K562 (cell line): ENCODE data around the gene ABCA1. TPM values are rescaled to one million over a fixed set of nuclear protein-coding genes. Genes with fewer than 3 reads are reported as not detected.

Source experiments
- ATAC-seq: fragments of 200-7000 bp; cut with Tn5 transposase; 3 replicates; pipeline ENCODE4 v1.9.1; 2020; ENCODE audit warnings: moderate library complexity
- BruUV-seq: library from RNA; stranded (reverse); fragments of 400-500 nt; replicated peaks from 2 replicates; lab custom pipeline; 2021; lab: Mats Ljungman, UMichigan
- CTCF ChIA-PET: fragments of 300-600 bp; formaldehyde crosslinking; extraction: SDS; loops from one replicate; lab custom pipeline; 2021; ENCODE audit warnings: low intra/inter-chr PET ratio; lab: Yijun Ruan, JAX
- POLR2A ChIA-PET: fragments of 300-600, 350-650 bp; sonication (Branson Sonifier 250); formaldehyde crosslinking; extraction: SDS; loops from one replicate; lab custom pipeline; 2021; ENCODE audit warnings: antibody characterized with exemption, inconsistent platforms; lab: Yijun Ruan, JAX
- DNase-seq, 4 experiments: peaks; one replicate each; pipeline versions ENCODE4 v3.0.0 to v3.0.0-alpha.2; 2011 to 2018; ENCODE audit warnings: low spot score in 3 of 4, mixed read lengths in 3 of 4; ENCODE audit errors: extremely low read depth in 1 of 4
- FAIRE-seq: peaks from 2 replicates; lab custom pipeline; 2011; peaks lifted over from hg19 to GRCh38; lab: Jason Lieb, UNC
- H2AFZ ChIP-seq: 2 replicates; pipeline ENCODE4 v1.6.0; 2011; ENCODE audit warnings: low read depth, low read length, control low read depth, inconsistent platforms
- H3K27ac ChIP-seq: fragments of 200-600 bp; 3 replicates; pipeline ENCODE4 v1.8.0; 2011; ENCODE audit warnings: low read depth, mild to moderate bottlenecking, control low read depth, inconsistent platforms, low read length, moderate library complexity, mixed read lengths; ENCODE audit errors: extremely low read depth
- H3K27me3 ChIP-seq, 2 experiments: fragments of 300-600 bp in 1 of 2; 2 replicates in 1 of 2; 3 replicates in 1 of 2; pipeline versions ENCODE4 v1.6.0 to v1.8.0; 2011; ENCODE audit warnings: inconsistent platforms in 2 of 2, low read length in 2 of 2, mild to moderate bottlenecking in 1 of 2, mixed read lengths in 1 of 2, moderate library complexity in 1 of 2; ENCODE audit not compliant: control insufficient read depth in 2 of 2, insufficient read depth in 2 of 2
- H3K36me3 ChIP-seq: fragments of 300-600 bp; 3 replicates; pipeline ENCODE4 v1.8.0; 2011; ENCODE audit warnings: mild to moderate bottlenecking, low read length, inconsistent platforms; ENCODE audit not compliant: control insufficient read depth, insufficient read depth
- H3K4me1 ChIP-seq, 2 experiments: fragments of 200-600 bp in 1 of 2; replicated peaks in 1 of 2; 2 replicates in 1 of 2; 3 replicates in 1 of 2; pipeline versions ENCODE4 v1.5.1 to v1.8.0; 2011; ENCODE audit warnings: inconsistent platforms in 2 of 2, low read length in 2 of 2, mild to moderate bottlenecking in 1 of 2, mixed read lengths in 1 of 2, moderate library complexity in 1 of 2; ENCODE audit not compliant: control insufficient read depth in 2 of 2, insufficient read depth in 2 of 2
- H3K4me2 ChIP-seq: 2 replicates; pipeline ENCODE4 v1.6.1; 2011; ENCODE audit warnings: low read length, control low read depth, inconsistent platforms, mixed read lengths; ENCODE audit not compliant: insufficient read depth
- H3K4me3 ChIP-seq: fragments of 200-600 bp; sonication (generic), shearing (Covaris generic); 2 replicates; pipeline ENCODE4 v1.5.1; 2016; ENCODE audit warnings: control low read depth, inconsistent platforms
- H3K79me2 ChIP-seq: fragments of 200-600 bp; 3 replicates; pipeline ENCODE4 v1.8.0; 2011; ENCODE audit warnings: low read length, inconsistent platforms; ENCODE audit not compliant: control insufficient read depth, insufficient read depth
- H3K9ac ChIP-seq, 2 experiments: 2 replicates each; pipeline versions ENCODE4 v1.6.0 to v1.6.1; 2011; ENCODE audit warnings: low read depth in 2 of 2, low read length in 2 of 2, control low read depth in 1 of 2, inconsistent platforms in 1 of 2, mild to moderate bottlenecking in 1 of 2, mixed read lengths in 1 of 2; ENCODE audit not compliant: insufficient read depth in 1 of 2
- H3K9me1 ChIP-seq: one replicate; pipeline ENCODE4 v1.6.0; 2011; ENCODE audit warnings: inconsistent platforms, mild to moderate bottlenecking, low read length, moderate library complexity; ENCODE audit not compliant: control insufficient read depth, insufficient read depth
- H3K9me3 ChIP-seq: replicated peaks from 2 replicates; pipeline ENCODE4 v1.5.1; 2011; ENCODE audit warnings: low read depth, low read length, inconsistent platforms; ENCODE audit not compliant: control insufficient read depth, insufficient read depth
- H4K20me1 ChIP-seq: replicated peaks from 2 replicates; pipeline ENCODE4 v1.6.1; 2011; ENCODE audit warnings: low read length, inconsistent platforms, mixed read lengths; ENCODE audit not compliant: control insufficient read depth, insufficient read depth
- BACH1 ChIP-seq: fragments of 200-800 bp; sonication (Bioruptor generic); IDR thresholded peaks from 2 replicates; pipeline ENCODE4 v1.6.1; 2016; ENCODE audit warnings: missing genetic modification characterization, missing compliant biosample characterization
- CREB3L1 ChIP-seq: fragments of 450-650 bp; IDR thresholded peaks from 2 replicates; pipeline ENCODE4 v1.6.1; 2014; ENCODE audit warnings: low read depth, mild to moderate bottlenecking, moderate library complexity, borderline replicate concordance
- FIP1L1 ChIP-seq: fragments of 200-400 bp; formaldehyde crosslinking; IDR thresholded peaks from 2 replicates; pipeline ENCODE4 v1.6.1; 2018; ENCODE audit warnings: mild to moderate bottlenecking, low read depth, low read length; ENCODE audit not compliant: poor library complexity, severe bottlenecking
- FOXP1 ChIP-seq: sonication (generic); formaldehyde crosslinking; IDR thresholded peaks from 2 replicates; pipeline ENCODE4 v1.8.0; 2022; ENCODE audit warnings: mild to moderate bottlenecking, missing genetic modification reagents
- GATAD2A ChIP-seq: fragments of 450-650 bp; IDR thresholded peaks from 2 replicates; pipeline ENCODE4 v1.6.1; 2017
- HOMEZ ChIP-seq: fragments of 250-450 bp; sonication (Bioruptor Pico); IDR thresholded peaks from 2 replicates; pipeline ENCODE4 v1.4.0; 2020; ENCODE audit warnings: mild to moderate bottlenecking, moderate library complexity
- ILK ChIP-seq: fragments of 450-650 bp; IDR thresholded peaks from 2 replicates; pipeline ENCODE4 v1.6.1; 2016; ENCODE audit warnings: missing genetic modification characterization, low read depth, mild to moderate bottlenecking, missing compliant biosample characterization, moderate library complexity, borderline replicate concordance
- MAX ChIP-seq: sonication (generic); formaldehyde crosslinking; IDR thresholded peaks from 2 replicates; pipeline ENCODE4 v1.9.0; 2022; ENCODE audit warnings: mild to moderate bottlenecking, missing genetic modification reagents
- OTX1 ChIP-seq: fragments of 450-650 bp; formaldehyde crosslinking; IDR thresholded peaks from 2 replicates; pipeline ENCODE4 v1.4.0; 2022; ENCODE audit warnings: mild to moderate bottlenecking
- SMARCE1 ChIP-seq: fragments of 450-650 bp; IDR thresholded peaks from 2 replicates; pipeline ENCODE4 v1.7.1; 2016; ENCODE audit warnings: mild to moderate bottlenecking
- SRF ChIP-seq, 2 experiments: fragments of 250-450, 450-650 bp in 1 of 2; sonication (Bioruptor Pico) in 1 of 2; sonication (generic) in 1 of 2; formaldehyde crosslinking; IDR thresholded peaks; 2 replicates each; pipeline versions ENCODE4 v1.5.0 to v1.5.1; 2020 to 2022; ENCODE audit warnings: mild to moderate bottlenecking in 1 of 2, missing genetic modification reagents in 1 of 2
- ZBTB34 ChIP-seq: fragments of 250-450 bp; sonication (Bioruptor Pico); IDR thresholded peaks from 2 replicates; pipeline ENCODE4 v1.8.0; 2021; ENCODE audit warnings: mild to moderate bottlenecking, moderate library complexity
- ZNF609 ChIP-seq: sonication (generic); formaldehyde crosslinking; IDR thresholded peaks from 2 replicates; pipeline ENCODE4 v1.8.1; 2023; ENCODE audit warnings: missing genetic modification reagents, mild to moderate bottlenecking, borderline replicate concordance
- WGBS: fragments of 100-300 bp; shearing (Covaris generic); methylation state at CpG from one replicate; pipeline ENCODE4 v1.1.6; 2016; ENCODE audit warnings: low coverage, mixed read lengths; ENCODE audit not compliant: insufficient coverage; ENCODE audit errors: missing lambda C conversion rate; 5-methylcytosine and 5-hydroxymethylcytosine counted together
- in situ Hi-C: fragments of 300-500 bp; cut with MboI; formaldehyde crosslinking; loops from 4 replicates; pipeline ENCODE4 v1.15.0; 2018; ENCODE audit warnings: inconsistent platforms, mixed read lengths
- intact Hi-C: fragments of 100-400 bp; cut with micrococcal nuclease; formaldehyde crosslinking; loops from 2 replicates; pipeline ENCODE4 v1.14.2; 2022
- polyA plus RNA-seq, 8 experiments: library from polyadenylated mRNA; depleted of rRNA in 4 of 8; stranded (reverse) in 5 of 8; unstranded in 3 of 8; fragments of >200 nt; fragmentation: Nextera tagmentation in 2 of 8; fragmentation: Illumina TruSeq in 1 of 8; extraction: Ambion mirVana in 2 of 8; extraction: Trizol in 1 of 8; gene quantifications; 2 replicates each; pipeline versions ENCODE4 v1.2.1 to v1.2.3, GENCODE V29; 2011 to 2014; ENCODE audit warnings: inconsistent platforms in 1 of 8, missing spikeins in 1 of 8
- total RNA-seq, 7 experiments: library from RNA; depleted of rRNA in 6 of 7; stranded (reverse); fragments of >200 nt in 6 of 7; fragmentation: Illumina TruSeq in 2 of 7; extraction: Trizol in 2 of 7; gene quantifications; 2 replicates each; pipeline versions ENCODE4 v1.2.1 to v1.2.3, GENCODE V29; 2011 to 2021; ENCODE audit warnings: low replicate concordance in 1 of 7

Gene ABCA1
- total and polyA plus RNA-seq, 9 of the 15 experiments (the other 6 are each of a cell fraction or from before 2014, with no cell fraction given), result under 0.01 to 0.18 (median 0.02) TPM; not detected in 5

- POLR2A ChIA-PET, result interaction anchor here (0.6 kb wide), 1 partner anchor 46 kb away, joined by 3 read pairs; no protein-coding TSS in a partner anchor
- no TSS peak for BruUV-seq
- in situ Hi-C loops, result no loop called here
- Histone ChIP-seq H3K4me2 (no peak overlapping the region), H3K79me2 (no peaks in the 10 kb centered on the region), H3K27ac (no peak overlapping the region), H2AFZ (no peak overlapping the region), H3K9me3 (no peaks in the 10 kb centered on the region), H3K36me3 (no peaks in the 10 kb centered on the region), H3K4me1 (no peaks in the 10 kb centered on the region), H3K9ac (no peak overlapping the region), H3K9me1 (no peaks in the 10 kb centered on the region), H3K27me3 (peaks cover 0 to 6% of the 10 kb centered on the region in 2 experiments; a peak in 2 of 5 replicates), H4K20me1 (no peaks in the 10 kb centered on the region), H3K4me3 (no peak overlapping the region)
- WGBS, result 0% methylated on average over 8 of the region's 8 CpGs
- intact Hi-C loops, result no loop called here
- ATAC-seq (no peak), DNase-seq (no peak), FAIRE-seq (no peak)
- CTCF ChIA-PET, result no interaction called here
- TF ChIP-seq MAX, result no peak
- TF ChIP-seq ZBTB34 (CRISPR knock-in tag), result no peak
- no peak for TF ChIP-seq HOMEZ (CRISPR knock-in tag)
- TF ChIP-seq SMARCE1, result no peak
- TF ChIP-seq ZNF609 (CRISPR knock-in tag), result no peak
- no peak for TF ChIP-seq FOXP1
- TF ChIP-seq FIP1L1, result no peak
- no peak for TF ChIP-seq SRF (CRISPR knock-in tag; IDR thresholded peaks at IDR 0.05)
- no peak for TF ChIP-seq OTX1 (CRISPR knock-in tag)
- TF ChIP-seq GATAD2A, result no peak
- TF ChIP-seq ILK, result no peak
- TF ChIP-seq BACH1 (tag), result no peak
- no peak for TF ChIP-seq CREB3L1
Measured at GRCh38 chr9:104903609-104904008, 24.3 kb downstream of the ABCA1 start.
